Measurements from ENCODE around the gene DYNC2I2.
"Not testable (repeated sequence)": the region's sequence is repeated elsewhere in the genome, so short reads cannot be mapped to it uniquely, and the experiment has no call there.

DYNC2I2 gene

DNA sequence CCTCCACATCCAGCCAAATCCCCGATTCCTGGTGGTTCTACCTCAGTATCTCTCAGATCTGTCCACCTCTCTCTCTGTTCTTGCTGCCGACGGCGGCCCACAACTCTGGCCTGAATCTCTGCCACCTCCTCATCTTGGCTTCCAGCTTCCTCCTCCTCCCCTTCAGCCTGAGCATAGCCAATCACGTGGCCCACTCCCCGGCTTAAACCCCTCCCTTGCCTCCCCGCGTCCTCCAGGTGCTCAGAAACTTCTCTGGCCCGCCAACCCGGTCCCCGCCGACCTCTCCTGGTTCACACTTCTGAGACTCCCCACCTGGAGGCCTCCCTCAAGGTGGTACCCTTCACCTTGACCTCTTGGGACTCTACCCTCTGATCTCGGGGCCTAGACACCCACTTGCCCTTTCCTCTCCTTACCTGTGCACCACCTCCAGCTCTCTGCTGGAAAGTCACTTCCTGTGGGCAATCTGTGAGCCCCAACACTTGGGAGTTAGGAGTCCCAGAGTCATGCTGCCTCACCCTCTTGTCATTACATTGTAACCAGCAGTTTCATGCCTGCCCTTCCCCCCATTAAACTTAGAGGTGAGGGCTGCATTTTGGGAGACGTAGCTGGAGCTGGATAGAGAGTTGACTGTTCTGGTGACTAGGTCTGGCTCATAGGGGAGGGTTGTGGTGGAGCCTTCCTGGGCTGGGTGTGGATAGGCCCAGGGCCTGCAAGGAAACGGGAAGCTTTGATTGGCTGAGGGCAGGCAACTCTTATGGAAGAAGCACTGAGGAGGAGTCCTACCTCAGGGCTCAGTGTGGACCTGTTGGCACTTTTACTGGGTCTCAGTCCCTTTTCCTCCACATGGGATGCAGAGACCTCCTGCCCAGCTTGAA lies 27.9 kb upstream of the DYNC2I2 start:
- peak; percentile 56 to 76 (median 73) for DNase-seq
- WGBS (ENCODE audit: insufficient coverage): 3% methylated on average over 13 of the region's 15 CpGs
- Histone ChIP-seq H3K4me1 (ENCODE audit: control extremely low read depth in 1 of 4, control insufficient read depth in 4 of 4, insufficient read depth in 4 of 4, low read length in 3 of 4) (peaks cover 15 to 52% (median 48%) of the 10 kb centered on the region in 4 experiments), H3K4me3 (ENCODE audit: control insufficient read depth in 1 of 7, extremely low read depth in 1 of 7, insufficient read depth in 4 of 7, low read depth in 2 of 7, low read length in 6 of 7) (peak overlapping the region; percentile 50 to 94 (median 89)), H3K27me3 (replicated peaks in 2 of 5; ENCODE audit: control insufficient read depth in 4 of 5, insufficient read depth in 5 of 5, low read length in 4 of 5) (no peaks in the 10 kb centered on the region), H3K9me3 (ENCODE audit: control extremely low read depth in 1 of 5, control insufficient read depth in 4 of 5, insufficient read depth in 2 of 5, low read depth in 1 of 5, low read length in 4 of 5) (no peaks in the 10 kb centered on the region), H3K36me3 (ENCODE audit: control insufficient read depth in 4 of 4, insufficient read depth in 4 of 4, low read length in 3 of 4) (no peaks in the 10 kb centered on the region), H3K27ac (ENCODE audit: insufficient read depth in 1 of 2, low read depth in 1 of 2, low read length in 2 of 2, poor library complexity in 1 of 2, severe bottlenecking in 2 of 2) (peak overlapping the region; percentile 72 to 90)
- ChIA-PET POLR2A (no interaction called here), CTCF (interaction anchor here (0.9 to 1.5 kb wide), 3 partner anchors 11 to 38 kb away, joined by 3 read pairs; no protein-coding TSS in a partner anchor)

DNA sequence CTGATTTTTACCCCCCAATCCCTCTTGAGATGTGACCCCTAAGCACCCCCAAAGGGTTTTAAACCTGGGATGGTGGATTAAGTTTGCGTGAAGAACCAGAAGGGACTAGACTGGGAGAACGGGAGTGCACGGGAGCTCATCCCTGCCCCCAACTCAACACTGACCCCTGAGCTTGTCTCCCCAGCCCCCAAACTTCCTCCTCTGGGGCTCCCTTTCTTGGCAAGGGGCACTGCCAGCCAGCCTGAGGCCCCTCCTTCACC lies 27.3 kb upstream of the DYNC2I2 start:
- POLR2A ChIA-PET: no interaction called here
- no peaks in the 10 kb centered on the region for H3K36me3 ChIP-seq (ENCODE audit: control insufficient read depth in 4 of 4, insufficient read depth in 4 of 4, low read length in 3 of 4)
- 0% methylated on average over 1 of the region's 3 CpGs for WGBS (ENCODE audit: insufficient coverage)
- H3K4me3 ChIP-seq (ENCODE audit: control insufficient read depth in 1 of 7, extremely low read depth in 1 of 7, insufficient read depth in 4 of 7, low read depth in 2 of 7, low read length in 6 of 7): peak overlapping the region; percentile 50 to 94 (median 89)
- no peaks in the 10 kb centered on the region for H3K27me3 ChIP-seq (replicated peaks in 2 of 5; ENCODE audit: control insufficient read depth in 4 of 5, insufficient read depth in 5 of 5, low read length in 4 of 5)
- no peak for DNase-seq
- H3K27ac ChIP-seq (ENCODE audit: insufficient read depth in 1 of 2, low read depth in 1 of 2, low read length in 2 of 2, poor library complexity in 1 of 2, severe bottlenecking in 2 of 2): peak overlapping the region; percentile 72 to 90
- H3K9me3 ChIP-seq (ENCODE audit: control extremely low read depth in 1 of 5, control insufficient read depth in 4 of 5, insufficient read depth in 2 of 5, low read depth in 1 of 5, low read length in 4 of 5): no peaks in the 10 kb centered on the region
- peaks cover 15 to 52% (median 48%) of the 10 kb centered on the region in 4 experiments for H3K4me1 ChIP-seq (ENCODE audit: control extremely low read depth in 1 of 4, control insufficient read depth in 4 of 4, insufficient read depth in 4 of 4, low read length in 3 of 4)
- CTCF ChIA-PET: interaction anchor here (1.5 kb wide), 2 partner anchors 11 to 27 kb away, joined by 3 read pairs; no protein-coding TSS in a partner anchor

GRCh38 chr9:128683340-128684064 lies 26.9 kb upstream of the DYNC2I2 start:
- Histone ChIP-seq H3K4me3 (ENCODE audit: control insufficient read depth in 1 of 7, extremely low read depth in 1 of 7, insufficient read depth in 4 of 7, low read depth in 2 of 7, low read length in 6 of 7) (peak overlapping the region; percentile 50 to 94 (median 89)), H3K36me3 (ENCODE audit: control insufficient read depth in 4 of 4, insufficient read depth in 4 of 4, low read length in 3 of 4) (no peaks in the 10 kb centered on the region), H3K27me3 (replicated peaks in 2 of 5; ENCODE audit: control insufficient read depth in 4 of 5, insufficient read depth in 5 of 5, low read length in 4 of 5) (no peaks in the 10 kb centered on the region), H3K4me1 (ENCODE audit: control extremely low read depth in 1 of 4, control insufficient read depth in 4 of 4, insufficient read depth in 4 of 4, low read length in 3 of 4) (peaks cover 15 to 50% (median 47%) of the 10 kb centered on the region in 4 experiments), H3K9me3 (ENCODE audit: control extremely low read depth in 1 of 5, control insufficient read depth in 4 of 5, insufficient read depth in 2 of 5, low read depth in 1 of 5, low read length in 4 of 5) (no peaks in the 10 kb centered on the region), H3K27ac (ENCODE audit: insufficient read depth in 1 of 2, low read depth in 1 of 2, low read length in 2 of 2, poor library complexity in 1 of 2, severe bottlenecking in 2 of 2) (peak overlapping the region; percentile 72 to 90)
- POLR2A ChIA-PET: no interaction called here
- CTCF ChIA-PET: interaction anchor here (0.6 to 1.5 kb wide), 4 partner anchors 10 to 49 kb away, joined by 3 read pairs; no protein-coding TSS in a partner anchor
- WGBS (ENCODE audit: insufficient coverage): 0% methylated on average over 11 of the region's 21 CpGs
- peak; percentile 46 to 81 (median 74) for DNase-seq

DNA sequence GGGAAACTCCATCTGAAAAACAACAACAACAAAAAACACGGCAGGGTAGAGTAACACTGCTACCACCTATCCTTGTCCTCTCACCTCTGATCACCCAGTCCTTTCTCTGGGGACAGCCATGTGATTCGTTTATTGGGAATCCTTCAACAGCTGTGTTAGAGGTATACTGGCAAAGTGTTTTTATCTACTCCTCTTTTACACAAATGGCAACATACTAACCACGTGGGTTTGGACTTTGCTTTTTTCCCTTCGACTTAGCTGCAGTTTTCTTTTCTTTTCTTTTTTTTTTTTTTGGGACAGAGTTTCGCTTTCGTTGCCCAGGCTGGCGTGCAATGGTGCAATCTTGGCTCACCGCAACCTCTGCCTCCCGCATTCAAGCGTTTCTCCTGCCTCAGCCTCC lies 21.1 kb upstream of the DYNC2I2 start:
- peaks cover 0 to 5% (median 3%) of the 10 kb centered on the region in 4 experiments for H3K36me3 ChIP-seq (ENCODE audit: control insufficient read depth in 4 of 4, insufficient read depth in 4 of 4, low read length in 3 of 4)
- no peak overlapping the region for H3K27ac ChIP-seq (ENCODE audit: insufficient read depth in 1 of 2, low read depth in 1 of 2, low read length in 2 of 2, poor library complexity in 1 of 2, severe bottlenecking in 2 of 2)
- CTCF ChIA-PET: no interaction called here
- peaks cover 0 to 1% (median 0%) of the 10 kb centered on the region in 4 experiments for H3K4me1 ChIP-seq (ENCODE audit: control extremely low read depth in 1 of 4, control insufficient read depth in 4 of 4, insufficient read depth in 4 of 4, low read length in 3 of 4)
- POLR2A ChIA-PET: interaction anchor here (0.6 kb wide), 1 partner anchor 19 kb away, joined by 3 read pairs; no protein-coding TSS in a partner anchor
- no peaks in the 10 kb centered on the region for H3K9me3 ChIP-seq (ENCODE audit: control extremely low read depth in 1 of 5, control insufficient read depth in 4 of 5, insufficient read depth in 2 of 5, low read depth in 1 of 5, low read length in 4 of 5)
- 100% methylated on average over 1 of the region's 10 CpGs for WGBS (ENCODE audit: insufficient coverage)
- no peak overlapping the region for H3K4me3 ChIP-seq (ENCODE audit: control insufficient read depth in 1 of 7, extremely low read depth in 1 of 7, insufficient read depth in 4 of 7, low read depth in 2 of 7, low read length in 6 of 7)
- H3K27me3 ChIP-seq (replicated peaks in 2 of 5; ENCODE audit: control insufficient read depth in 4 of 5, insufficient read depth in 5 of 5, low read length in 4 of 5): no peaks in the 10 kb centered on the region
- no peak for DNase-seq

GRCh38 chr9:128675382-128675781 lies 18.7 kb upstream of the DYNC2I2 start:
- no peak for DNase-seq
- Histone ChIP-seq H3K9me3 (ENCODE audit: control extremely low read depth in 1 of 5, control insufficient read depth in 4 of 5, insufficient read depth in 2 of 5, low read depth in 1 of 5, low read length in 4 of 5) (no peaks in the 10 kb centered on the region), H3K4me1 (ENCODE audit: control extremely low read depth in 1 of 4, control insufficient read depth in 4 of 4, insufficient read depth in 4 of 4, low read length in 3 of 4) (no peaks in the 10 kb centered on the region), H3K4me3 (ENCODE audit: control insufficient read depth in 1 of 7, extremely low read depth in 1 of 7, insufficient read depth in 4 of 7, low read depth in 2 of 7, low read length in 6 of 7) (no peak overlapping the region), H3K36me3 (ENCODE audit: control insufficient read depth in 4 of 4, insufficient read depth in 4 of 4, low read length in 3 of 4) (peaks cover 0 to 5% (median 3%) of the 10 kb centered on the region in 4 experiments), H3K27me3 (replicated peaks in 2 of 5; ENCODE audit: control insufficient read depth in 4 of 5, insufficient read depth in 5 of 5, low read length in 4 of 5) (no peaks in the 10 kb centered on the region), H3K27ac (ENCODE audit: insufficient read depth in 1 of 2, low read depth in 1 of 2, low read length in 2 of 2, poor library complexity in 1 of 2, severe bottlenecking in 2 of 2) (no peak overlapping the region)
- ChIA-PET CTCF (no interaction called here), POLR2A (no interaction called here)
- WGBS (ENCODE audit: insufficient coverage): 100% methylated on average over 3 of the region's 4 CpGs

GRCh38 chr9:128669786-128670185 lies 13.1 kb upstream of the DYNC2I2 start:
- DNase-seq: no peak
- peaks cover 0 to 2% (median 0%) of the 10 kb centered on the region in 4 experiments for H3K36me3 ChIP-seq (ENCODE audit: control insufficient read depth in 4 of 4, insufficient read depth in 4 of 4, low read length in 3 of 4)
- CTCF ChIA-PET: interaction anchor here (0.7 to 1.4 kb wide), 3 partner anchors 11 to 455 kb away, joined by 3 to 4 read pairs (median 3); no protein-coding TSS in a partner anchor
- no peaks in the 10 kb centered on the region for H3K27me3 ChIP-seq (replicated peaks in 2 of 5; ENCODE audit: control insufficient read depth in 4 of 5, insufficient read depth in 5 of 5, low read length in 4 of 5)
- no peak overlapping the region for H3K4me3 ChIP-seq (ENCODE audit: control insufficient read depth in 1 of 7, extremely low read depth in 1 of 7, insufficient read depth in 4 of 7, low read depth in 2 of 7, low read length in 6 of 7)
- WGBS (ENCODE audit: insufficient coverage): 100% methylated on average over 5 of the region's 6 CpGs
- POLR2A ChIA-PET: no interaction called here
- H3K27ac ChIP-seq (ENCODE audit: insufficient read depth in 1 of 2, low read depth in 1 of 2, low read length in 2 of 2, poor library complexity in 1 of 2, severe bottlenecking in 2 of 2): no peak overlapping the region
- no peaks in the 10 kb centered on the region for H3K9me3 ChIP-seq (ENCODE audit: control extremely low read depth in 1 of 5, control insufficient read depth in 4 of 5, insufficient read depth in 2 of 5, low read depth in 1 of 5, low read length in 4 of 5)
- H3K4me1 ChIP-seq (ENCODE audit: control extremely low read depth in 1 of 4, control insufficient read depth in 4 of 4, insufficient read depth in 4 of 4, low read length in 3 of 4): no peaks in the 10 kb centered on the region

- DNase-seq; H3K4me1 ChIP-seq (ENCODE audit: control extremely low read depth in 1 of 4, control insufficient read depth in 4 of 4, insufficient read depth in 4 of 4, low read length in 3 of 4); POLR2A ChIA-PET; CTCF ChIA-PET; H3K36me3 ChIP-seq (ENCODE audit: control insufficient read depth in 4 of 4, insufficient read depth in 4 of 4, low read length in 3 of 4); H3K9me3 ChIP-seq (ENCODE audit: control extremely low read depth in 1 of 5, control insufficient read depth in 4 of 5, insufficient read depth in 2 of 5, low read depth in 1 of 5, low read length in 4 of 5); H3K4me3 ChIP-seq (ENCODE audit: control insufficient read depth in 1 of 7, extremely low read depth in 1 of 7, insufficient read depth in 4 of 7, low read depth in 2 of 7, low read length in 6 of 7); H3K27me3 ChIP-seq (replicated peaks in 2 of 5; ENCODE audit: control insufficient read depth in 4 of 5, insufficient read depth in 5 of 5, low read length in 4 of 5); H3K27ac ChIP-seq (ENCODE audit: insufficient read depth in 1 of 2, low read depth in 1 of 2, low read length in 2 of 2, poor library complexity in 1 of 2, severe bottlenecking in 2 of 2): not testable (repeated sequence)
- WGBS (ENCODE audit: insufficient coverage): 98% methylated on average over 6 of the region's 8 CpGs
Measured at GRCh38 chr9:128666481-128666941, 9.9 kb upstream of the DYNC2I2 start.

Data from common myeloid progenitor, CD34-positive (primary cell).